K562 (cell line): ENCODE data around the gene HIVEP2. TPM values are rescaled to one million over a fixed set of nuclear protein-coding genes. Genes with fewer than 3 reads are reported as not detected.

Source experiments
- ATAC-seq: fragments of 200-7000 bp; cut with Tn5 transposase; 3 replicates; pipeline ENCODE4 v1.9.1; 2020; ENCODE audit warnings: moderate library complexity
- BruUV-seq: library from RNA; stranded (reverse); fragments of 400-500 nt; replicated peaks from 2 replicates; lab custom pipeline; 2021; lab: Mats Ljungman, UMichigan
- CTCF ChIA-PET: fragments of 300-600 bp; formaldehyde crosslinking; extraction: SDS; loops from one replicate; lab custom pipeline; 2021; ENCODE audit warnings: low intra/inter-chr PET ratio; lab: Yijun Ruan, JAX
- POLR2A ChIA-PET: fragments of 300-600, 350-650 bp; sonication (Branson Sonifier 250); formaldehyde crosslinking; extraction: SDS; loops from one replicate; lab custom pipeline; 2021; ENCODE audit warnings: antibody characterized with exemption, inconsistent platforms; lab: Yijun Ruan, JAX
- DNase-seq, 4 experiments: peaks; one replicate each; pipeline versions ENCODE4 v3.0.0 to v3.0.0-alpha.2; 2011 to 2018; ENCODE audit warnings: low spot score in 3 of 4, mixed read lengths in 3 of 4; ENCODE audit errors: extremely low read depth in 1 of 4
- FAIRE-seq: peaks from 2 replicates; lab custom pipeline; 2011; peaks lifted over from hg19 to GRCh38; lab: Jason Lieb, UNC
- H2AFZ ChIP-seq: 2 replicates; pipeline ENCODE4 v1.6.0; 2011; ENCODE audit warnings: low read depth, low read length, control low read depth, inconsistent platforms
- H3K27ac ChIP-seq: fragments of 200-600 bp; 3 replicates; pipeline ENCODE4 v1.8.0; 2011; ENCODE audit warnings: low read depth, mild to moderate bottlenecking, control low read depth, inconsistent platforms, low read length, moderate library complexity, mixed read lengths; ENCODE audit errors: extremely low read depth
- H3K27me3 ChIP-seq, 2 experiments: fragments of 300-600 bp in 1 of 2; 2 replicates in 1 of 2; 3 replicates in 1 of 2; pipeline versions ENCODE4 v1.6.0 to v1.8.0; 2011; ENCODE audit warnings: inconsistent platforms in 2 of 2, low read length in 2 of 2, mild to moderate bottlenecking in 1 of 2, mixed read lengths in 1 of 2, moderate library complexity in 1 of 2; ENCODE audit not compliant: control insufficient read depth in 2 of 2, insufficient read depth in 2 of 2
- H3K36me3 ChIP-seq: fragments of 300-600 bp; 3 replicates; pipeline ENCODE4 v1.8.0; 2011; ENCODE audit warnings: mild to moderate bottlenecking, low read length, inconsistent platforms; ENCODE audit not compliant: control insufficient read depth, insufficient read depth
- H3K4me1 ChIP-seq, 2 experiments: fragments of 200-600 bp in 1 of 2; replicated peaks in 1 of 2; 2 replicates in 1 of 2; 3 replicates in 1 of 2; pipeline versions ENCODE4 v1.5.1 to v1.8.0; 2011; ENCODE audit warnings: inconsistent platforms in 2 of 2, low read length in 2 of 2, mild to moderate bottlenecking in 1 of 2, mixed read lengths in 1 of 2, moderate library complexity in 1 of 2; ENCODE audit not compliant: control insufficient read depth in 2 of 2, insufficient read depth in 2 of 2
- H3K4me2 ChIP-seq: 2 replicates; pipeline ENCODE4 v1.6.1; 2011; ENCODE audit warnings: low read length, control low read depth, inconsistent platforms, mixed read lengths; ENCODE audit not compliant: insufficient read depth
- H3K4me3 ChIP-seq: fragments of 200-600 bp; sonication (generic), shearing (Covaris generic); 2 replicates; pipeline ENCODE4 v1.5.1; 2016; ENCODE audit warnings: control low read depth, inconsistent platforms
- H3K79me2 ChIP-seq: fragments of 200-600 bp; 3 replicates; pipeline ENCODE4 v1.8.0; 2011; ENCODE audit warnings: low read length, inconsistent platforms; ENCODE audit not compliant: control insufficient read depth, insufficient read depth
- H3K9ac ChIP-seq, 2 experiments: 2 replicates each; pipeline versions ENCODE4 v1.6.0 to v1.6.1; 2011; ENCODE audit warnings: low read depth in 2 of 2, low read length in 2 of 2, control low read depth in 1 of 2, inconsistent platforms in 1 of 2, mild to moderate bottlenecking in 1 of 2, mixed read lengths in 1 of 2; ENCODE audit not compliant: insufficient read depth in 1 of 2
- H3K9me1 ChIP-seq: one replicate; pipeline ENCODE4 v1.6.0; 2011; ENCODE audit warnings: inconsistent platforms, mild to moderate bottlenecking, low read length, moderate library complexity; ENCODE audit not compliant: control insufficient read depth, insufficient read depth
- H3K9me3 ChIP-seq: replicated peaks from 2 replicates; pipeline ENCODE4 v1.5.1; 2011; ENCODE audit warnings: low read depth, low read length, inconsistent platforms; ENCODE audit not compliant: control insufficient read depth, insufficient read depth
- H4K20me1 ChIP-seq: replicated peaks from 2 replicates; pipeline ENCODE4 v1.6.1; 2011; ENCODE audit warnings: low read length, inconsistent platforms, mixed read lengths; ENCODE audit not compliant: control insufficient read depth, insufficient read depth
- ARHGAP35 ChIP-seq: fragments of 450-650 bp; IDR thresholded peaks from 2 replicates; pipeline ENCODE4 v1.6.1; 2018; ENCODE audit not compliant: partially characterized antibody
- HMGN3 ChIP-seq: IDR thresholded peaks from 2 replicates; pipeline ENCODE4 v1.6.1; 2011; ENCODE audit warnings: borderline replicate concordance, low read depth, mild to moderate bottlenecking, mixed read lengths, low read length; ENCODE audit not compliant: insufficient read length; ENCODE audit errors: extremely low read depth
- IRF2 ChIP-seq: sonication (generic); formaldehyde crosslinking; IDR thresholded peaks from 2 replicates; pipeline ENCODE4 v1.8.1; 2022; ENCODE audit warnings: mild to moderate bottlenecking, missing genetic modification reagents
- POU5F1 ChIP-seq: fragments of 150-350 bp; IDR thresholded peaks from 2 replicates; pipeline ENCODE4 v1.6.1; 2014; ENCODE audit warnings: borderline replicate concordance, low read length, low read depth, mild to moderate bottlenecking; ENCODE audit not compliant: partially characterized antibody
- TFAM ChIP-seq: fragments of 250-450 bp; sonication (Bioruptor Pico); conservative IDR thresholded peaks from 2 replicates; pipeline ENCODE4 v1.5.0; 2021; ENCODE audit warnings: mild to moderate bottlenecking, moderate library complexity
- WGBS: fragments of 100-300 bp; shearing (Covaris generic); methylation state at CpG from one replicate; pipeline ENCODE4 v1.1.6; 2016; ENCODE audit warnings: low coverage, mixed read lengths; ENCODE audit not compliant: insufficient coverage; ENCODE audit errors: missing lambda C conversion rate; 5-methylcytosine and 5-hydroxymethylcytosine counted together
- in situ Hi-C: fragments of 300-500 bp; cut with MboI; formaldehyde crosslinking; loops from 4 replicates; pipeline ENCODE4 v1.15.0; 2018; ENCODE audit warnings: inconsistent platforms, mixed read lengths
- intact Hi-C: fragments of 100-400 bp; cut with micrococcal nuclease; formaldehyde crosslinking; loops from 2 replicates; pipeline ENCODE4 v1.14.2; 2022
- polyA plus RNA-seq, 8 experiments: library from polyadenylated mRNA; depleted of rRNA in 4 of 8; stranded (reverse) in 5 of 8; unstranded in 3 of 8; fragments of >200 nt; fragmentation: Nextera tagmentation in 2 of 8; fragmentation: Illumina TruSeq in 1 of 8; extraction: Ambion mirVana in 2 of 8; extraction: Trizol in 1 of 8; gene quantifications; 2 replicates each; pipeline versions ENCODE4 v1.2.1 to v1.2.3, GENCODE V29; 2011 to 2014; ENCODE audit warnings: inconsistent platforms in 1 of 8, missing spikeins in 1 of 8
- total RNA-seq, 7 experiments: library from RNA; depleted of rRNA in 6 of 7; stranded (reverse); fragments of >200 nt in 6 of 7; fragmentation: Illumina TruSeq in 2 of 7; extraction: Trizol in 2 of 7; gene quantifications; 2 replicates each; pipeline versions ENCODE4 v1.2.1 to v1.2.3, GENCODE V29; 2011 to 2021; ENCODE audit warnings: low replicate concordance in 1 of 7
- TF ChIP-seq, protein P1 (sequence below): fragments of 450-650 bp; formaldehyde crosslinking; IDR thresholded peaks from 2 replicates; pipeline ENCODE4 v1.4.0; 2020; ENCODE audit warnings: mild to moderate bottlenecking, moderate library complexity
- TF ChIP-seq, protein P2 (sequence below): IDR thresholded peaks from 2 replicates; pipeline ENCODE4 v1.6.1; 2014; ENCODE audit warnings: antibody characterized with exemption
- TF ChIP-seq, protein P3 (sequence below): fragments of 250-450 bp; sonication (Bioruptor Pico); IDR thresholded peaks from 2 replicates; pipeline ENCODE4 v1.8.0; 2022; ENCODE audit warnings: inconsistent platforms

Gene HIVEP2
- total and polyA plus RNA-seq, 9 of the 15 experiments (the other 6 are each of a cell fraction or from before 2014, with no cell fraction given): under 0.01 to 1.2 (median 0.31) TPM

DNA sequence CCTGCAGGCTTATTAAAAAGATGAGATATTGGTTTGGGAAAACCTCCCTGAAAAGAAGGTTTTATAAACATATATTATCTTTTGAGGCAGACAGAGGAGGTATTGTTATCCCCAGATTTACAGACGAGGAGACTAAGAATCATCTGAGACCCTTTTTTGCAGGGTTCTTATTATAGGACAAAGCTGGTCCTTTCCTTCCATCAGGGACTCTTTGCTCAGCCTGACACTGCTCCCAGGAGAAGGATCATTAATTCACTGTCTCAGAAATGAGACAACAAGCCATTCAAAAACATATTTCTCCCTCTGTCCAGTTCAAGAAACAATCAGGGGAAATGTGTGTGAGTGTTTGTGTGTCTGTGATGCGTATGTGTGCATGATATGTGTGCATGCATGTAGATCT, 33.5 kb downstream of the HIVEP2 start:
- 0% methylated on average over 2 of the region's 2 CpGs for WGBS
- Histone ChIP-seq H3K27me3 (peaks cover 0 to 5% of the 10 kb centered on the region in 2 experiments; a peak in 2 of 5 replicates), H3K4me2 (no peak overlapping the region), H3K9ac (no peak overlapping the region), H3K9me3 (no peaks in the 10 kb centered on the region)
- FAIRE-seq: no peak
- TF ChIP-seq POU5F1: no peak
- TF ChIP-seq, protein P1, sequence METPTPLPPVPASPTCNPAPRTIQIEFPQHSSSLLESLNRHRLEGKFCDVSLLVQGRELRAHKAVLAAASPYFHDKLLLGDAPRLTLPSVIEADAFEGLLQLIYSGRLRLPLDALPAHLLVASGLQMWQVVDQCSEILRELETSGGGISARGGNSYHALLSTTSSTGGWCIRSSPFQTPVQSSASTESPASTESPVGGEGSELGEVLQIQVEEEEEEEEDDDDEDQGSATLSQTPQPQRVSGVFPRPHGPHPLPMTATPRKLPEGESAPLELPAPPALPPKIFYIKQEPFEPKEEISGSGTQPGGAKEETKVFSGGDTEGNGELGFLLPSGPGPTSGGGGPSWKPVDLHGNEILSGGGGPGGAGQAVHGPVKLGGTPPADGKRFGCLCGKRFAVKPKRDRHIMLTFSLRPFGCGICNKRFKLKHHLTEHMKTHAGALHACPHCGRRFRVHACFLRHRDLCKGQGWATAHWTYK (CRISPR knock-in tag): no peak
- TF ChIP-seq ARHGAP35: no peak
- no peak for TF ChIP-seq HMGN3
- TF ChIP-seq, all 486 proteins: peak for 0
- Histone ChIP-seq H2AFZ (no peak overlapping the region), H3K27ac (no peak overlapping the region), H3K4me1 (no peaks in the 10 kb centered on the region), H3K36me3 (no peaks in the 10 kb centered on the region), H4K20me1 (no peaks in the 10 kb centered on the region), H3K79me2 (no peaks in the 10 kb centered on the region), H3K4me3 (no peak overlapping the region), H3K9me1 (no peaks in the 10 kb centered on the region)
- in situ Hi-C loops: no loop called here
- POLR2A ChIA-PET: no interaction called here
- DNase-seq (no peak), ATAC-seq (no peak)
- no TSS peak for BruUV-seq
- intact Hi-C loops: no loop called here
- CTCF ChIA-PET: no interaction called here

DNA sequence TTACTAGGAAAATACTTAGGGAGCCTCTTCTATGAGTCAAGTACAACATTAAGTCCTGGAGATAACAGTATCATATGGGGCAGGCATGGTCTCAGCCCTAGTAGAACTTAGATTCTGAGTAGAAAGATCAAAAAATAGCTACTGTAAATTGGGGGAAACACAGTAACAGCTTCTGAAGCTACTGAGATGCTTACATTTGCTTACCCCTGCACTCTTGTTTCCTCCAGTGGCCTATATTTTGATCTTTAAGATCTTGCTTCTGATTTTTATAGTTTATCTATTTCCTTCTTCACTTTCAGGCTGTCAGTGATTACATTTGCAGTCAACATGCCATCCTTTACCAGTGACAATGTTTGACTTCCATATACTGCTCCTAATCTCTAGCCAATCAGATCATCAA, 35.3 kb downstream of the HIVEP2 start:
- no peaks in the 10 kb centered on the region for H3K36me3 ChIP-seq
- H3K4me3 ChIP-seq: no peak overlapping the region
- DNase-seq: no peak
- H3K9me1 ChIP-seq: no peaks in the 10 kb centered on the region
- in situ Hi-C loops: no loop called here
- H3K4me1 ChIP-seq: no peaks in the 10 kb centered on the region
- no peak overlapping the region for H3K9ac ChIP-seq
- ChIA-PET POLR2A (no interaction called here), CTCF (no interaction called here)
- H3K27ac ChIP-seq: no peak overlapping the region
- no peaks in the 10 kb centered on the region for H3K9me3 ChIP-seq
- no peak overlapping the region for H3K4me2 ChIP-seq
- H4K20me1 ChIP-seq: no peaks in the 10 kb centered on the region
- no peak overlapping the region for H2AFZ ChIP-seq
- FAIRE-seq: no peak
- ATAC-seq: no peak
- intact Hi-C loops: no loop called here
- peaks cover 0 to 5% of the 10 kb centered on the region in 2 experiments; a peak in 2 of 5 replicates for H3K27me3 ChIP-seq
- H3K79me2 ChIP-seq: no peaks in the 10 kb centered on the region
- no TSS peak for BruUV-seq
- TF ChIP-seq, protein P2, sequence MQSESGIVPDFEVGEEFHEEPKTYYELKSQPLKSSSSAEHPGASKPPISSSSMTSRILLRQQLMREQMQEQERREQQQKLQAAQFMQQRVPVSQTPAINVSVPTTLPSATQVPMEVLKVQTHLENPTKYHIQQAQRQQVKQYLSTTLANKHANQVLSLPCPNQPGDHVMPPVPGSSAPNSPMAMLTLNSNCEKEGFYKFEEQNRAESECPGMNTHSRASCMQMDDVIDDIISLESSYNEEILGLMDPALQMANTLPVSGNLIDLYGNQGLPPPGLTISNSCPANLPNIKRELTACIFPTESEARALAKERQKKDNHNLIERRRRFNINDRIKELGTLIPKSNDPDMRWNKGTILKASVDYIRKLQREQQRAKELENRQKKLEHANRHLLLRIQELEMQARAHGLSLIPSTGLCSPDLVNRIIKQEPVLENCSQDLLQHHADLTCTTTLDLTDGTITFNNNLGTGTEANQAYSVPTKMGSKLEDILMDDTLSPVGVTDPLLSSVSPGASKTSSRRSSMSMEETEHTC: no peak
- TF ChIP-seq, protein P3, sequence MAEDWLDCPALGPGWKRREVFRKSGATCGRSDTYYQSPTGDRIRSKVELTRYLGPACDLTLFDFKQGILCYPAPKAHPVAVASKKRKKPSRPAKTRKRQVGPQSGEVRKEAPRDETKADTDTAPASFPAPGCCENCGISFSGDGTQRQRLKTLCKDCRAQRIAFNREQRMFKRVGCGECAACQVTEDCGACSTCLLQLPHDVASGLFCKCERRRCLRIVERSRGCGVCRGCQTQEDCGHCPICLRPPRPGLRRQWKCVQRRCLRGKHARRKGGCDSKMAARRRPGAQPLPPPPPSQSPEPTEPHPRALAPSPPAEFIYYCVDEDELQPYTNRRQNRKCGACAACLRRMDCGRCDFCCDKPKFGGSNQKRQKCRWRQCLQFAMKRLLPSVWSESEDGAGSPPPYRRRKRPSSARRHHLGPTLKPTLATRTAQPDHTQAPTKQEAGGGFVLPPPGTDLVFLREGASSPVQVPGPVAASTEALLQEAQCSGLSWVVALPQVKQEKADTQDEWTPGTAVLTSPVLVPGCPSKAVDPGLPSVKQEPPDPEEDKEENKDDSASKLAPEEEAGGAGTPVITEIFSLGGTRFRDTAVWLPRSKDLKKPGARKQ (CRISPR knock-in tag): no peak
- TF ChIP-seq IRF2 (CRISPR knock-in tag) (no peak), TFAM (CRISPR knock-in tag) (no peak)
